ENCODE data around the gene RPL26. TPM values are rescaled to one million over a fixed set of nuclear protein-coding genes. Genes with fewer than 3 reads are reported as not detected.

Gene RPL26
- total RNA-seq, 2 donors from 2014 or later, result 1,496 to 1,646 TPM

- ATAC-seq (no peak), DNase-seq (no peak)
- no peaks in the 10 kb centered on the region for H3K4me1 ChIP-seq
- H3K36me3 ChIP-seq (replicated peaks in 1 of 2; ENCODE audit: insufficient read depth in 1 of 2, low read depth in 2 of 2), result peaks cover 0 to 6% of the 10 kb centered on the region in 2 donors
- H3K27ac ChIP-seq, result no peak overlapping the region
- no peaks in the 10 kb centered on the region for H3K27me3 ChIP-seq
- H3K4me3 ChIP-seq, result no peak overlapping the region
- 82 to 97% methylated on average over 3 of the region's 3 CpGs for WGBS, 2 donors
- intact Hi-C loops (cut with DNase I), result no loop called here
- TF ChIP-seq POLR2A (IDR thresholded peaks at IDR 0.05) (no peak), CTCF (IDR thresholded peaks at IDR 0.05) (no peak)
- no peaks in the 10 kb centered on the region for H3K9me3 ChIP-seq
Observed at GRCh38 chr17:8368193-8368592, 14.8 kb downstream of the RPL26 start.

GRCh38 chr17:8366231-8366630, 16.8 kb downstream of the RPL26 start:
- Histone ChIP-seq H3K27me3 (no peaks in the 10 kb centered on the region), H3K27ac (no peak overlapping the region), H3K36me3 (replicated peaks in 1 of 2; ENCODE audit: insufficient read depth in 1 of 2, low read depth in 2 of 2) (peaks cover 0 to 6% of the 10 kb centered on the region in 2 donors), H3K4me1 (peaks cover 4% of the 10 kb centered on the region), H3K9me3 (no peaks in the 10 kb centered on the region), H3K4me3 (no peak overlapping the region)
- intact Hi-C loops (cut with DNase I), result no loop called here
- ATAC-seq, result peak; percentile 30
- TF ChIP-seq POLR2A (IDR thresholded peaks at IDR 0.05) (no peak), CTCF (IDR thresholded peaks at IDR 0.05) (no peak)
- 87 to 88% methylated on average over 2 of the region's 2 CpGs for WGBS, 2 donors
- no peak for DNase-seq

GRCh38 chr17:8365143-8365542, 17.9 kb downstream of the RPL26 start:
- intact Hi-C loops (cut with DNase I), result no loop called here
- 75 to 77% methylated on average over 1 of the region's 1 CpG for WGBS, 2 donors
- no peak for TF ChIP-seq POLR2A (IDR thresholded peaks at IDR 0.05)
- no peak for TF ChIP-seq CTCF (IDR thresholded peaks at IDR 0.05)
- Histone ChIP-seq H3K27ac (peak overlapping the region in 1 of 4 donors; percentile 32), H3K36me3 (replicated peaks in 1 of 2; ENCODE audit: insufficient read depth in 1 of 2, low read depth in 2 of 2) (peaks cover 0 to 6% of the 10 kb centered on the region in 2 donors), H3K27me3 (no peaks in the 10 kb centered on the region), H3K9me3 (no peaks in the 10 kb centered on the region), H3K4me3 (no peak overlapping the region), H3K4me1 (peaks cover 10% of the 10 kb centered on the region)
- ATAC-seq (no peak), DNase-seq (no peak)

- no peaks in the 10 kb centered on the region for H3K27me3 ChIP-seq
- 79 to 81% methylated on average over 4 of the region's 4 CpGs for WGBS, 2 donors
- DNase-seq, result no peak
- TF ChIP-seq POLR2A (IDR thresholded peaks at IDR 0.05) (no peak), CTCF (IDR thresholded peaks at IDR 0.05) (no peak)
- no peaks in the 10 kb centered on the region for H3K9me3 ChIP-seq
- no peak overlapping the region for H3K27ac ChIP-seq
- no peak for ATAC-seq
- intact Hi-C loops (cut with DNase I), result no loop called here
- no peak overlapping the region for H3K4me3 ChIP-seq
- no peaks in the 10 kb centered on the region for H3K36me3 ChIP-seq (replicated peaks in 1 of 2; ENCODE audit: insufficient read depth in 1 of 2, low read depth in 2 of 2)
- H3K4me1 ChIP-seq, result peaks cover 10% of the 10 kb centered on the region
Observed at GRCh38 chr17:8362651-8363332, 20.2 kb downstream of the RPL26 start.

GRCh38 chr17:8360751-8361150, 22.2 kb downstream of the RPL26 start:
- peak overlapping the region in 2 of 4 donors; percentile 6 to 26 for H3K27ac ChIP-seq
- ATAC-seq (no peak), DNase-seq (no peak)
- H3K4me3 ChIP-seq, result no peak overlapping the region
- TF ChIP-seq POLR2A (IDR thresholded peaks at IDR 0.05) (no peak), CTCF (IDR thresholded peaks at IDR 0.05) (no peak)
- no peaks in the 10 kb centered on the region for H3K27me3 ChIP-seq
- H3K36me3 ChIP-seq (replicated peaks in 1 of 2; ENCODE audit: insufficient read depth in 1 of 2, low read depth in 2 of 2), result no peaks in the 10 kb centered on the region
- intact Hi-C loops (cut with DNase I), result no loop called here
- H3K9me3 ChIP-seq, result no peaks in the 10 kb centered on the region
- 47 to 59% methylated on average over 3 of the region's 3 CpGs for WGBS, 2 donors
- peaks cover 10% of the 10 kb centered on the region for H3K4me1 ChIP-seq

Data from body of pancreas (tissue), 4 donors.